Effector CD4-positive, alpha-beta T cell (primary cell): ENCODE results near the gene MYL1. TPM values are rescaled to one million over a fixed set of nuclear protein-coding genes. Genes with fewer than 3 reads are reported as not detected.

Experiments used
- DNase-seq: peaks from one replicate; pipeline ENCODE4 v3.0.0-alpha.2; 2020
- total RNA-seq: gene quantifications from one replicate; lab custom pipeline; 2026; lab: John Stamatoyannopoulos, UW

Gene MYL1
- not detected for total RNA-seq

- DNase-seq, result no peak
These were observed at the start of gene MYL1 for GRCh38 chr2:210315015-210315788. MYL1 (minus strand) TSS chr2:210315174; CDS start chr2:210315042, 132 bp downstream.

GRCh38 chr2:210363876-210364275, 48.9 kb upstream of the MYL1 start:
- no peak for DNase-seq

DNA sequence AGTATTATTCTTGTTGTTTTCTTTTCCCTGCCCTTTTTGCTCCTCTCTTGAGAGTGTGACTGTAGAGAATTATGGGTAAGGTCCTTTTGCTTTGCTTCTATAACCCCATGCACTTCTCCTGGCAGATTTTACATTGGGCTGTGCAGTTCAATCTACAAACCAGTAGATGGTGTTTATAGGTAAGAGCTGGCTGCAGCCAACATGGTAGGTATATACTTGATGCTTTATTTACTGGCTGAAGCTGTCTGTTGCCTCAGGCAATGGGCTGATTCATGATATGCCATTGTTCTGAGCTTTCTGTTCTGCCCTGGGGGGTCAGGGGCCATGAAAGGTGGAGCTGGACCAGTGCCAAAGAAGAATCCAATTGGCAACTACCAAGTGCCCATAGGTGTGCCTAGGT, 48.3 kb upstream of the MYL1 start:
- DNase-seq, result no peak

DNA sequence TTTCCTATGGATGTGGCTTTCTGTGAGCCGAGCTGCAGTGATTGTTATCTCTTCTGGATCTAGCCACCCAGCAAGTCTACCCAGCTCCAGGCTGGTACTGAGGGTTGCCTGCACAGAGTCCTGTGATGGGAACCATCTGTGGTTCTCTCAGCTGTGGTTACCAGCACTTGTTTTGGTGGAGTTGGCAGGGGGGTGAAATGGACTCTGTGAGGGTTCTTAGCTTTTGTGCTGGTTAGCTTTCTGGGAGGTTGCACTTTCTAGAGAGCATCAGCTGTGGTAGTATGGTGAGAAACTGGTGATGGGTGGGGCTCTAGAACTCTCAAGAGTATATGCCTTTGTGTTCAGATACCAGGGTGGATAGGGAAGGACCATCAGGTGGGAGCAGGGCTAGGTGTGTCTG, 45.4 kb upstream of the MYL1 start:
- no peak for DNase-seq

- no peak for DNase-seq
These were observed 42.0 kb upstream of the MYL1 start for GRCh38 chr2:210356944-210357343.

GRCh38 chr2:210337159-210337558, 22.2 kb upstream of the MYL1 start:
- DNase-seq, result no peak

DNA sequence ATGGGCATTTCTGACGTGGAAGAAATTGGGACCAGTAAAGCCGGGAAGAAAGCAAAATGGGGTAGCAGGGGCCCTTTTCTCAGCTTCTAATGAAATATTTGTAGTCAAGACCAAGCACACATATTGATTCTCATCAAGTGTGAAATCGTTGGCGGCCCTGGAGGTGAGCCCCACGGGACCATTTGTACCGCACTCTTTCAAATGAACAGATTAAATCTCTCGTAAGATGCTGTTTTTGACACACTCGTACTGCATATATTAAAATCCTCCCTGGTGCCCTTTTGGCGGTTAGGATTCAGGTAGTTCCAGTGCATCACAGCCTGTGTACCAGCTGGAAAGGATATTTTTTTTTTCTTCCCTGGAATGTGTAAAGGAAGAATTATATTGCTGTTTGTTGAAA, 9.9 kb upstream of the MYL1 start:
- DNase-seq, result no peak

DNA sequence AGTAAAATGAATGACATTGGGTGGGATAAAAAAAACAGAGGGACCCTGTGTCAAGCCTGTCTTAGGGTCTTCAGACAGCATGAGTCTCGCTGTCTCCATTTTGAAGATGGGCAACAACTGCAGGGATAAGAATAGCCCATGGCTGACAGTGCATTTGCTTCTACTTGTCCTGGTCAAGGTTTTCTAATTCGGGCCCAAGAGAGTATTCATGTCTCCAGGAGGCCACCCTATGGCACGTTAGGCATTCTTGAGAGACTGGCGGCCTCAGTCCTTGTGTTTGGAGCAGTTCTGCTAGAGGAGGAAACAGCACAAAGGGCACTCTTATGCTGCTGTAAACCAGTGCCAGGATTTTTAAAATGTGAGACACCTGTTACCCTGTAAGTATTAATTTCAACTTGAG, 9.5 kb upstream of the MYL1 start:
- DNase-seq, result no peak

DNA sequence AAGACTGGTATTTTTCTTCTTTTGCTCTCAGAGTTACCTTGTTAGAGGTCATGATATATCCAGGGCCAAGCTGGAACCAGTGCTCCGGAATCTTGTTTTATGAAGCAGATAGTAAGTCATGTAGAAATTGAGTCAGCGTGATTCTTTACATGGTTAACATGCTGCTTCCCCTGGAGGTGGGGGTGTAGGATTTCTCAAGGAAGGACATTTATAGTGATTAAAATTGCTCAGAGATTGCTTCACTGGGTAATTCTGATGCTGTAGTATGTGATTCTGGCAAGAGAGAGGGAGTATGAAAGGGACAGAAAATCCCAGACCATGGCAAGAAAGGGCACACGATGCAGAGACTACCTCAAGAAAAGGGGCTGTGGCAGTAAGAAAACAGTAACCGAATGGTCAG, 8.0 kb upstream of the MYL1 start:
- DNase-seq, result no peak

DNA sequence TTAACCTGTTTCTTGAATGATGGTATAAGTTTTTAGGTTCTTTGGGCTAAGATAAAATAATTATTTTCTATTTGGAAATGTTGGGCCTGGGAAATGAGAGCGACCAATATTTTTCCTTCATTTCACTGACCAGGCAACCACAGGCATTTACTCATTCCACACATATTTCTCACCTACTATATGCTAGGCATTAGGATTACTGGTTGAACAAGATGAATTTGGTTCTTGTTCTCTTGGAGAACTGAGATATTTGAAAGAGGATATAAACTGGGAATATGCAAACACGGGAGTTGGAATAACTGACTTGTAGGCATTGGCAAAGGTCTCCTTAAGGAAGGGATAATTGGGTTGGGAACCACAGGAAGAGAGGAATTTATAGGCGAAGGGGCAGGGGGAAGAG, 3.9 kb upstream of the MYL1 start:
- no peak for DNase-seq

- DNase-seq, result no peak
These were observed 3.5 kb upstream of the MYL1 start for GRCh38 chr2:210318486-210318885.

GRCh38 chr2:210310550-210310949, 4.4 kb downstream of the MYL1 start:
- no peak for DNase-seq

DNA sequence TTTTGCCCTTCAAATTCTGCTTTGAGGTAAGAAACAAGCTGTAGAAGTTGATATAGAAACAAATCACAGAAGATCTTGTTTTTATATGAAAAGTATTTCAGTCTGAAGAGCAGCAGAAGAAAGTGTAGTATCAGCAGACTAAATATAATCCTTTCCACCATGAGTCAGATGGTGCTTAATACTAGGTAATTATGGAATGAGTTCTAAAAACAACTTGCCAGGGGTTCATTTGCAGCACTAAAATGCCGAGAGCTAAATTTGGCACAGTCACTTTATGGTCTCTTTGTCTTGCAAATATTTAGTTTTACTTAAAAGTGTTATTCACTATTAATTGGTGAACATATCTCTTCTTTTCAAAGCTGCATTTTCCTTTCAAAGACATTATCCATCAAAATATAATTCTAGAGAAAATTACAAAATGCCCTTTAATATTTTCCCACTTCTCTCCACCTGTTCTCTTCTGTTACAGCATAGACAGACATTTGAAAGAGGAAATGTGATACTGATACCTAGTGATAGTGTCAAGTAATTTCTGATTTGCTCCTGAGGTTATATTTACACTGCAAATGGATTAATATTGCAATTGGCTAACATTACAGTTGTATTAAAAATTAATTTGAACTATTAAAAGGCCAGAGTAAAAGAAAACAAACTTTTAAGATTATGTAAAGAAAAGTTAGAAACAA, 5.3 kb downstream of the MYL1 start:
- no peak for DNase-seq

DNA sequence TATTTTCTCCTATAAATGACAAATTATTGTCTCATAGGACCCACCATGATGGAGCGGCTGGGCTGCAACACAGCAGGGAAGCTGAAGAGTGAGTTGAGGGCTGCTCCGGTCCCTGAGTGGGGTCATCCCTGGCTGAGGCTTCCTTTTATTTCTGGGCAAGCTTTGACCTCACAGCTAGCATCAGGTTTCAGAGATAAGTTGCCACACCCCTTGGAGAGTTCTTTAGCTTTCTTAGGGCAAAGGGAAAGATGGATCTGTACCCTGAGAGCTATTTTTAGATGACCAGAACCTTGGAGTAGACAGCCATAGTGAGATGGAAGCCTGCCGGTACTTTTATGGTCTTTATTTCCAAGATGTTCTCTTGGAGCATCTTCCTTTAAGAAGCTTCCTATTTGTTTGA, 11.5 kb downstream of the MYL1 start:
- DNase-seq, result no peak

DNA sequence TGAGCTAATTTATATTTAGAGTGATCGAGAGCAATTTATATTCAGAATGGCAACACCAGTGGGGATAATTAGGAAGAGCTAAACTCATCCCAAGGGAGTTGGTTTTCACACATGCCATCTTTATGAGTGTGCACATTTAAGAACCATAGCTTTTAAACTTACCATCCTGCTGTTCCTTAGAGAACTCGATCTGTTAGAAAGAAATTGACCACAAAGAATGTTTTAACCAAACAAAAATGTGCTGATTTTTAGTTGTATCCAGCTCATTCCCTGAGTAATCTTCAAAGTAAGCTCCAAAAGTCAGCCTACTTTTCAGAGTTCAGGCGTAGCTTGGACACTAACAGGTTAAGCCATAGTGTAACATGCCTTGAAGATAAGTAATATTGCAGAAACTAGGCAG, 12.6 kb downstream of the MYL1 start:
- DNase-seq, result no peak

- no peak for DNase-seq
These were observed 15.1 kb downstream of the MYL1 start for GRCh38 chr2:210299866-210300373.

GRCh38 chr2:210288408-210288807, 26.6 kb downstream of the MYL1 start:
- no peak for DNase-seq

GRCh38 chr2:210287301-210287700, 27.7 kb downstream of the MYL1 start:
- no peak for DNase-seq

- DNase-seq, result no peak
These were observed 28.8 kb downstream of the MYL1 start for GRCh38 chr2:210286123-210286680.

GRCh38 chr2:210277133-210277532, 37.8 kb downstream of the MYL1 start:
- DNase-seq, result no peak

DNA sequence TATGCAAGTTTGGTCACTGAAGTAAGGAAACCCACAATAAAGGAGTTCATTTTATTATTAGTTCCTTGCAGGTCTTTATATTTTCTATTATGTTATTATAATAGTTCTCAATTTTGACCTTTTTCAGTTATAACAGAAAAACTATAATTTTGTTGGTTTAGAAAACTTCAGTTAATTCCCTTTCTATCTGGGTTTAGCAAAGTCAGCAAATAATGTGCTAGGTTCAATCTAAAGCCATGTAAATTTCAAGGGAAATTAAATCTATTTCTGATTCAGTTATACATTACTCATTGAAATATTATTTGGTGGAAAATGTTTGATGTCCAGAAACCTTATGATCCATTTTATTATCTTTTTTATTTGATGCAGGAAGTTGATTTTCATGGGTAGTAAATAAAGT, 43.7 kb downstream of the MYL1 start:
- DNase-seq, result no peak

DNA sequence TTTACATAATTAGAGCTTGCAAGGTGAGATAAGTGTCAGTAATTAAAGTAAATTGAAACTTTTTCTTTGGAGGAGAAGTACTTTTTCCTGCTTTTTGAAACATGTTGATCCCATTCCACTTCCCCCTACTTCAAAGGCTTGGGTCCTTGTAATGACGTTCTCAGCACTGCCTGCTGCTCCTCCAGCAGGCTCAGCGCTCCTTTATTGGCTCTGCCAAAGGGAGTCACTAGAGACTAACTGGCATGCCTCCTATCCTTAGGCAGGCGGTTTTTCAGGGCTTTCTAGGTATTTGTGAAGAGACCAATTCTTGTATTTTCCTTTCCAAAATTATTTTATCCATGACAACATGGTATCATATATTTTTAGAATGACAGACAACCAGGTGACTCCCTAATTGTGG, 45.8 kb downstream of the MYL1 start:
- no peak for DNase-seq

DNA sequence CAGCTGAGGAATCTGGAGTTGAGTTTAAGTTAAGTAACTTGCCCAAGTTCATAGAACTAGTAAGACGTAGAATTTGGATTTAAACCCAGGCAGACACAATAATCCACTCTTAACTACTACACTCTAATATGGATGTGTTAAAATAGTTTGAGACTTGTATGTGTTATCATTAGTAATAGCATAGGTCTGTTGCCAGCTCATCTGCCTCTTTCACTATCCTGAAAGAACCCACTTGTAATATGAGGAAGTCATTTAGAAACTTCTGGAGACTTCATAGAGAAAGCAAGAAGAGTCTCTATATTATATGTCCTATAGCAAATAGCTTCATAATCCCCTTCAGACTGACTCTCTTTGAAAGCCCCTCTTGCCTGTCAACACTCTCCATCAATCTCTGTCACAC, 46.7 kb downstream of the MYL1 start:
- no peak for DNase-seq

DNA sequence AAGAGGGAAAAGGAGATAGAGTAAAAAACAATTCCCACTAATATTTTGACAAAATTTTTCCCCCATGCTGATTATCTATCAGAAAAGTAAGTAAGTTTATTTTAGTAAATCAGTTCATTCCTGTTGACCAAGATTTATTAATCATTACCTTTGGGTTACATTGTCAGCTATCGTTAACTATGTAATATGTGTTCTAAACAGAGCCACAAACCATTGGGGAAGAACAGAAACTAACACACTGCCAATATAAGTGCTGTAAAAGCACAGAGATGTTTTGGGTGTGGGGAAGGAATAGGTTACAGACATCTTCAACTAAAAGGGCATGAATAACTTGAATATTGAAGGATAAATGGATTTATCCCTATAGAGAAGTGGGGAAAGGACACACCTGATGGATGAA, 47.3 kb downstream of the MYL1 start:
- no peak for DNase-seq
